Neural cell (in vitro differentiated cells): ENCODE results near the gene ASPSCR1. TPM values are rescaled to one million over a fixed set of nuclear protein-coding genes. Genes with fewer than 3 reads are reported as not detected.

Experiments used
- H2AFZ ChIP-seq: fragments of 200-600, 300-800 bp; sonication (generic), shearing (Covaris generic); 2 replicates; pipeline ENCODE4 v1.6.0; 2014; ENCODE audit warnings: low read depth, mild to moderate bottlenecking, antibody characterized with exemption, low read length, moderate library complexity
- H3F3A ChIP-seq: fragments of 200-600 bp; shearing (Covaris generic); 2 replicates; pipeline ENCODE4 v1.6.1; 2016; ENCODE audit warnings: mild to moderate bottlenecking, moderate library complexity, mixed read lengths, antibody characterized with exemption, low read length; ENCODE audit not compliant: insufficient read depth, poor library complexity, severe bottlenecking
- H3K27ac ChIP-seq: fragments of 200-600, 300-800 bp; sonication (generic), shearing (Covaris generic); 2 replicates; pipeline ENCODE4 v1.5.1; 2014; ENCODE audit warnings: mild to moderate bottlenecking, low read length, moderate library complexity
- H3K27me3 ChIP-seq: fragments of 300-800, 200-600 bp; sonication (generic), shearing (Covaris generic); 2 replicates; pipeline ENCODE4 v1.6.0; 2014; ENCODE audit warnings: mild to moderate bottlenecking, low read depth, low read length, moderate library complexity; ENCODE audit not compliant: insufficient read depth
- H3K36me3 ChIP-seq: fragments of 300-800, 200-600 bp; sonication (generic), shearing (Covaris generic); 2 replicates; pipeline ENCODE4 v1.5.1; 2014; ENCODE audit warnings: mild to moderate bottlenecking, antibody characterized with exemption, low read length, moderate library complexity; ENCODE audit not compliant: insufficient read depth
- H3K4me2 ChIP-seq: fragments of 300-800, 200-600 bp; sonication (generic), shearing (Covaris generic); 2 replicates; pipeline ENCODE4 v1.6.0; 2014; ENCODE audit warnings: mild to moderate bottlenecking, low read length
- H3K4me3 ChIP-seq: fragments of 300-800, 200-600 bp; sonication (generic), shearing (Covaris generic); 2 replicates; pipeline ENCODE4 v1.5.1; 2014; ENCODE audit warnings: mild to moderate bottlenecking, low read length, moderate library complexity
- H3K79me2 ChIP-seq: fragments of 200-600 bp; shearing (Covaris generic); replicated peaks from 2 replicates; pipeline ENCODE4 v1.6.0; 2014; ENCODE audit warnings: mild to moderate bottlenecking, low read length, moderate library complexity; ENCODE audit not compliant: insufficient read depth
- H3K9ac ChIP-seq: fragments of 300-800, 200-600 bp; sonication (generic), shearing (Covaris generic); 2 replicates; pipeline ENCODE4 v1.6.1; 2016; ENCODE audit warnings: mild to moderate bottlenecking, low read length, mixed read lengths
- H3K9me2 ChIP-seq: fragments of 200-600 bp; shearing (Covaris generic); 2 replicates; pipeline ENCODE4 v1.6.1; 2016; ENCODE audit warnings: mild to moderate bottlenecking, low read length, mixed read lengths; ENCODE audit not compliant: insufficient read depth
- H3K9me3 ChIP-seq: fragments of 200-600, 300-800 bp; sonication (generic), shearing (Covaris generic); 2 replicates; pipeline ENCODE4 v1.6.1; 2016; ENCODE audit warnings: mild to moderate bottlenecking, mixed run types, low read length, moderate library complexity, mixed read lengths
- H4K20me1 ChIP-seq: fragments of 200-600 bp; shearing (Covaris generic); 2 replicates; pipeline ENCODE4 v1.6.1; 2016; ENCODE audit warnings: mild to moderate bottlenecking, mixed run types; ENCODE audit not compliant: insufficient read depth
- EZH2 ChIP-seq: fragments of 200-600, 300-800 bp; shearing (Covaris generic), sonication (generic); IDR thresholded peaks from 2 replicates; pipeline ENCODE4 v1.6.1; 2014; ENCODE audit warnings: antibody characterized with exemption, low read length, borderline replicate concordance, mild to moderate bottlenecking; ENCODE audit not compliant: insufficient read depth, poor library complexity, severe bottlenecking
- RAD21 ChIP-seq: fragments of 450-650 bp; conservative IDR thresholded peaks from 2 replicates; pipeline ENCODE4 v1.6.1; 2014; ENCODE audit warnings: antibody characterized with exemption, mild to moderate bottlenecking, moderate library complexity
- SMC3 ChIP-seq: fragments of 450-650 bp; conservative IDR thresholded peaks from 2 replicates; pipeline ENCODE4 v1.6.1; 2014; ENCODE audit warnings: antibody characterized with exemption, mild to moderate bottlenecking, moderate library complexity; ENCODE audit not compliant: poor library complexity
- TAF1 ChIP-seq: IDR thresholded peaks from 2 replicates; pipeline ENCODE4 v1.6.1; 2012; ENCODE audit warnings: low read depth
- polyA plus RNA-seq: library from polyadenylated mRNA; depleted of rRNA; stranded (reverse); fragments of >200 nt; gene quantifications from 2 replicates; pipeline ENCODE4 v1.2.3, GENCODE V29; 2014
- TF ChIP-seq, protein P1 (sequence below): IDR thresholded peaks from 2 replicates; pipeline ENCODE4 v1.6.1; 2012; ENCODE audit warnings: borderline replicate concordance
- TF ChIP-seq, protein P2 (sequence below): fragments of 450-650 bp; IDR thresholded peaks from 2 replicates; pipeline ENCODE4 v1.5.1; 2014; ENCODE audit warnings: antibody characterized with exemption, mild to moderate bottlenecking, moderate library complexity; ENCODE audit not compliant: poor library complexity, severe bottlenecking

Gene ASPSCR1
- polyA plus RNA-seq, 1 donor from 2014 or later = 28.0 TPM

DNA sequence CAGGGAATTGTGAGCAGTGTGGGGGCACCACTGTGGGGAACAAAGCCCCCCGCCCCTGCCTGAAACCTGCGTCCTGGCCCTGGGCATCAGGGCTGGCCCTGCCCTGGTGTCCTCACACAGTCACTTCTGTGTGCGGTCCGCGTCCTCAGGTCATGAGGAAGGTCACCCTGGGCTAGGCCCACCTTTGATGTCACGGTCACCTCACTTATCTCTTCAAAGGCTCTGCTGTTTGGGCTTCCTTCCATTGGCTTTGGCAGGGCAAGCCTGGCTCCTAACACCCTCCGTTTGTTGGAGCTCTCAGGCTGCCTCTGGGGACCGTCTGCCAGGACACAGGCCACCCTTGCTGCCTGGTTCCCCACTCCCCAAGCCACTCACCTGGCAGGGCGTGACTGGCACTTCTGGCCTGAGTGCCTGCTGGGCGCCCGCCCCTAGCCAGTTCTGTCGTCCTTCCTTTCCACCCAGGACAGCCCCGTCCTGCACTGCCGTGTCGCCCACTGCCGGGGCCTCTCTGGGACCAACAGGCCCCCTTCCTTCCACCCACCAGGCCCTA is 36.4 kb downstream of the ASPSCR1 start:
- H3K9ac ChIP-seq = no peak overlapping the region
- H3K4me3 ChIP-seq = no peak overlapping the region
- no peak overlapping the region for H3K4me2 ChIP-seq
- H3F3A ChIP-seq = no peaks in the 10 kb centered on the region
- H3K9me2 ChIP-seq = no peaks in the 10 kb centered on the region
- H4K20me1 ChIP-seq = no peaks in the 10 kb centered on the region
- no peak for TF ChIP-seq SMC3
- no peak for TF ChIP-seq TAF1
- TF ChIP-seq EZH2 = no peak
- TF ChIP-seq, protein P1, sequence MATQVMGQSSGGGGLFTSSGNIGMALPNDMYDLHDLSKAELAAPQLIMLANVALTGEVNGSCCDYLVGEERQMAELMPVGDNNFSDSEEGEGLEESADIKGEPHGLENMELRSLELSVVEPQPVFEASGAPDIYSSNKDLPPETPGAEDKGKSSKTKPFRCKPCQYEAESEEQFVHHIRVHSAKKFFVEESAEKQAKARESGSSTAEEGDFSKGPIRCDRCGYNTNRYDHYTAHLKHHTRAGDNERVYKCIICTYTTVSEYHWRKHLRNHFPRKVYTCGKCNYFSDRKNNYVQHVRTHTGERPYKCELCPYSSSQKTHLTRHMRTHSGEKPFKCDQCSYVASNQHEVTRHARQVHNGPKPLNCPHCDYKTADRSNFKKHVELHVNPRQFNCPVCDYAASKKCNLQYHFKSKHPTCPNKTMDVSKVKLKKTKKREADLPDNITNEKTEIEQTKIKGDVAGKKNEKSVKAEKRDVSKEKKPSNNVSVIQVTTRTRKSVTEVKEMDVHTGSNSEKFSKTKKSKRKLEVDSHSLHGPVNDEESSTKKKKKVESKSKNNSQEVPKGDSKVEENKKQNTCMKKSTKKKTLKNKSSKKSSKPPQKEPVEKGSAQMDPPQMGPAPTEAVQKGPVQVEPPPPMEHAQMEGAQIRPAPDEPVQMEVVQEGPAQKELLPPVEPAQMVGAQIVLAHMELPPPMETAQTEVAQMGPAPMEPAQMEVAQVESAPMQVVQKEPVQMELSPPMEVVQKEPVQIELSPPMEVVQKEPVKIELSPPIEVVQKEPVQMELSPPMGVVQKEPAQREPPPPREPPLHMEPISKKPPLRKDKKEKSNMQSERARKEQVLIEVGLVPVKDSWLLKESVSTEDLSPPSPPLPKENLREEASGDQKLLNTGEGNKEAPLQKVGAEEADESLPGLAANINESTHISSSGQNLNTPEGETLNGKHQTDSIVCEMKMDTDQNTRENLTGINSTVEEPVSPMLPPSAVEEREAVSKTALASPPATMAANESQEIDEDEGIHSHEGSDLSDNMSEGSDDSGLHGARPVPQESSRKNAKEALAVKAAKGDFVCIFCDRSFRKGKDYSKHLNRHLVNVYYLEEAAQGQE = no peak
- TF ChIP-seq, protein P2, sequence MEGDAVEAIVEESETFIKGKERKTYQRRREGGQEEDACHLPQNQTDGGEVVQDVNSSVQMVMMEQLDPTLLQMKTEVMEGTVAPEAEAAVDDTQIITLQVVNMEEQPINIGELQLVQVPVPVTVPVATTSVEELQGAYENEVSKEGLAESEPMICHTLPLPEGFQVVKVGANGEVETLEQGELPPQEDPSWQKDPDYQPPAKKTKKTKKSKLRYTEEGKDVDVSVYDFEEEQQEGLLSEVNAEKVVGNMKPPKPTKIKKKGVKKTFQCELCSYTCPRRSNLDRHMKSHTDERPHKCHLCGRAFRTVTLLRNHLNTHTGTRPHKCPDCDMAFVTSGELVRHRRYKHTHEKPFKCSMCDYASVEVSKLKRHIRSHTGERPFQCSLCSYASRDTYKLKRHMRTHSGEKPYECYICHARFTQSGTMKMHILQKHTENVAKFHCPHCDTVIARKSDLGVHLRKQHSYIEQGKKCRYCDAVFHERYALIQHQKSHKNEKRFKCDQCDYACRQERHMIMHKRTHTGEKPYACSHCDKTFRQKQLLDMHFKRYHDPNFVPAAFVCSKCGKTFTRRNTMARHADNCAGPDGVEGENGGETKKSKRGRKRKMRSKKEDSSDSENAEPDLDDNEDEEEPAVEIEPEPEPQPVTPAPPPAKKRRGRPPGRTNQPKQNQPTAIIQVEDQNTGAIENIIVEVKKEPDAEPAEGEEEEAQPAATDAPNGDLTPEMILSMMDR = no peak
- no peak for TF ChIP-seq RAD21
- H3K27me3 ChIP-seq = no peaks in the 10 kb centered on the region
- no peaks in the 10 kb centered on the region for H3K79me2 ChIP-seq
- no peak overlapping the region for H2AFZ ChIP-seq
- H3K9me3 ChIP-seq = no peaks in the 10 kb centered on the region
- no peak overlapping the region for H3K27ac ChIP-seq
- H3K36me3 ChIP-seq = no peaks in the 10 kb centered on the region

DNA sequence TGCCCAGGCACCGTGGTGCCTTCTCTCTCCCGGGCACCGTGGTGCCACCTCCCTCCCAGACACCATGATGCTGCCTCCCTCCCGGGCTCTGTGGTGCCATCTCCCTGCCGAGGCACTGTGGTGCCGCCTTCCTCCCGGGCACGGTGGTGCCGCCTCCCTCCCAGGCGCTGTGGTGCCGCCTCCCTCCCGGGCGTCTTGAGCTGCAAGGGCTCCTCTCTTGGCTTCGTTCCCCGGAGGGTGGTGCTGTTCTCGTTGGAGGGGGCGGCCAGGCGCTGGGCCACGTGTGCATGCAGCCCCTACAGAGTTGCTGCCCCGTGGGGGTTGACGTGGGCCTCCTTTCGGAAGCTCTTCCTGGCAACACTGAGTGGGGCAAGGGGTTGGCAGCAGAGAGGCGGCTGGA is 37.0 kb downstream of the ASPSCR1 start:
- H3K36me3 ChIP-seq = no peaks in the 10 kb centered on the region
- no peaks in the 10 kb centered on the region for H3K9me2 ChIP-seq
- TF ChIP-seq, protein P1 = no peak
- no peak for TF ChIP-seq RAD21
- no peaks in the 10 kb centered on the region for H3F3A ChIP-seq
- H3K9me3 ChIP-seq = no peaks in the 10 kb centered on the region
- no peaks in the 10 kb centered on the region for H4K20me1 ChIP-seq
- no peak overlapping the region for H3K4me3 ChIP-seq
- no peak overlapping the region for H3K9ac ChIP-seq
- H3K27ac ChIP-seq = no peak overlapping the region
- H2AFZ ChIP-seq = no peak overlapping the region
- no peak overlapping the region for H3K4me2 ChIP-seq
- no peaks in the 10 kb centered on the region for H3K27me3 ChIP-seq
- no peaks in the 10 kb centered on the region for H3K79me2 ChIP-seq
